IMR-90 (cell line): ENCODE data around the gene MRPL38. TPM values are rescaled to one million over a fixed set of nuclear protein-coding genes. Genes with fewer than 3 reads are reported as not detected.

ENCODE experiments used
- ATAC-seq: fragments of 200-7000 bp; cut with Tn5 transposase; 2 replicates; pipeline ENCODE4 v1.9.1; 2020; ENCODE audit warnings: low read depth, mild to moderate bottlenecking, moderate library complexity
- BruUV-seq: library from RNA; stranded (reverse); fragments of 400-500 nt; replicated peaks from 2 replicates; lab custom pipeline; 2021; lab: Mats Ljungman, UMichigan
- CTCF ChIA-PET: fragments of 300-600 bp; formaldehyde crosslinking; extraction: SDS; loops from one replicate; lab custom pipeline; 2021; ENCODE audit warnings: antibody characterized with exemption; lab: Yijun Ruan, JAX
- POLR2A ChIA-PET: fragments of 300-600 bp; sonication (Branson Sonifier 250); formaldehyde crosslinking; loops from one replicate; lab custom pipeline; 2022; ENCODE audit warnings: antibody characterized with exemption; ENCODE audit not compliant: unreplicated experiment; lab: Charles Lee
- DNase-seq: peaks from one replicate; pipeline ENCODE4 v3.0.0; 2013
- H2AFZ ChIP-seq: replicated peaks from 2 replicates; pipeline ENCODE3; 2013; ENCODE audit warnings: low read length, mild to moderate bottlenecking; ENCODE audit not compliant: poor library complexity
- H2AK5ac ChIP-seq: 2 replicates; pipeline ENCODE4 v1.6.1; 2013; ENCODE audit warnings: low read depth, low read length, inconsistent platforms
- H2AK9ac ChIP-seq: replicated peaks from 2 replicates; pipeline ENCODE3; 2013; ENCODE audit warnings: mild to moderate bottlenecking, low read depth, low read length, moderate library complexity; ENCODE audit not compliant: poor library complexity
- H2BK120ac ChIP-seq: 2 replicates; pipeline ENCODE4 v1.6.1; 2013; ENCODE audit warnings: low read depth, low read length, inconsistent platforms
- H2BK15ac ChIP-seq: 3 replicates; pipeline ENCODE4 v1.6.1; 2013; ENCODE audit warnings: low read depth, low read length, inconsistent platforms
- H2BK20ac ChIP-seq: 2 replicates; pipeline ENCODE4 v1.6.1; 2013; ENCODE audit warnings: low read depth, mild to moderate bottlenecking, inconsistent platforms, low read length, moderate library complexity
- H2BK5ac ChIP-seq: 2 replicates; pipeline ENCODE4 v1.6.1; 2013; ENCODE audit warnings: mild to moderate bottlenecking, low read depth, low read length, inconsistent platforms; ENCODE audit not compliant: poor library complexity, severe bottlenecking
- H3K14ac ChIP-seq: replicated peaks from 2 replicates; pipeline ENCODE4 v1.6.1; 2013; ENCODE audit warnings: low read depth, low read length, inconsistent platforms
- H3K18ac ChIP-seq: 2 replicates; pipeline ENCODE4 v1.6.1; 2013; ENCODE audit warnings: low read depth, low read length, control low read depth
- H3K23ac ChIP-seq: 2 replicates; pipeline ENCODE4 v1.6.1; 2013; ENCODE audit warnings: low read depth, low read length, inconsistent platforms
- H3K27ac ChIP-seq: 2 replicates; pipeline ENCODE4 v1.5.1; 2013; ENCODE audit warnings: mild to moderate bottlenecking, control low read depth, low read length; ENCODE audit not compliant: insufficient read depth
- H3K27me3 ChIP-seq: 2 replicates; pipeline ENCODE4 v1.6.1; 2013; ENCODE audit warnings: low read length; ENCODE audit not compliant: control insufficient read depth, insufficient read depth
- H3K36me3 ChIP-seq: 2 replicates; pipeline ENCODE4 v1.6.1; 2013; ENCODE audit warnings: low read length, mixed read lengths; ENCODE audit not compliant: control insufficient read depth, insufficient read depth
- H3K4ac ChIP-seq: 2 replicates; pipeline ENCODE4 v1.6.1; 2013; ENCODE audit warnings: low read depth, low read length, inconsistent platforms
- H3K4me1 ChIP-seq: 2 replicates; pipeline ENCODE4 v1.6.1; 2013; ENCODE audit warnings: low read length, mixed read lengths; ENCODE audit not compliant: control insufficient read depth, insufficient read depth
- H3K4me2 ChIP-seq: 2 replicates; pipeline ENCODE4 v1.6.1; 2013; ENCODE audit warnings: low read depth, mild to moderate bottlenecking, control low read depth, low read length, moderate library complexity
- H3K4me3 ChIP-seq: 2 replicates; pipeline ENCODE4 v1.5.1; 2013; ENCODE audit warnings: low read depth, mild to moderate bottlenecking, control low read depth, low read length, moderate library complexity; ENCODE audit not compliant: insufficient read depth
- H3K56ac ChIP-seq: 2 replicates; pipeline ENCODE4 v1.6.1; 2013; ENCODE audit warnings: low read length, inconsistent platforms; ENCODE audit not compliant: insufficient read depth; ENCODE audit errors: extremely low read depth
- H3K79me1 ChIP-seq, 2 experiments: 2 replicates each; pipeline ENCODE4 v1.6.1; 2013; ENCODE audit warnings: low read length in 2 of 2, inconsistent platforms in 1 of 2, low read depth in 1 of 2
- H3K9ac ChIP-seq: 2 replicates; pipeline ENCODE4 v1.6.1; 2013; ENCODE audit warnings: low read depth, low read length, control low read depth
- H3K9me1 ChIP-seq: 2 replicates; pipeline ENCODE4 v1.6.1; 2013; ENCODE audit warnings: low read length, inconsistent platforms; ENCODE audit not compliant: insufficient read depth
- H3K9me3 ChIP-seq: 2 replicates; pipeline ENCODE4 v1.6.1; 2013; ENCODE audit warnings: low read length; ENCODE audit not compliant: control insufficient read depth, insufficient read depth
- H4K20me1 ChIP-seq: 2 replicates; pipeline ENCODE4 v1.6.1; 2013; ENCODE audit warnings: low read length, inconsistent platforms; ENCODE audit not compliant: insufficient read depth
- H4K5ac ChIP-seq: 2 replicates; pipeline ENCODE4 v1.6.1; 2013; ENCODE audit warnings: mild to moderate bottlenecking, low read depth, low read length, control low read depth
- H4K8ac ChIP-seq, 2 experiments: 2 replicates each; pipeline ENCODE4 v1.6.1; 2013; ENCODE audit warnings: low read depth in 2 of 2, low read length in 2 of 2, control low read depth in 1 of 2, inconsistent platforms in 1 of 2
- H4K91ac ChIP-seq: 2 replicates; pipeline ENCODE4 v1.6.1; 2013; ENCODE audit warnings: low read depth, low read length, inconsistent platforms; ENCODE audit not compliant: insufficient read depth
- BHLHE40 ChIP-seq: fragments of 150-350 bp; IDR thresholded peaks from 2 replicates; pipeline ENCODE4 v1.6.1; 2016; ENCODE audit warnings: mild to moderate bottlenecking, low read depth, low read length
- CEBPB ChIP-seq: IDR thresholded peaks from 2 replicates; pipeline ENCODE4 v1.6.1; 2012; ENCODE audit warnings: low read depth, low read length, improper control_type of control experiment
- CHD1 ChIP-seq: IDR thresholded peaks from 2 replicates; pipeline ENCODE4 v1.6.1; 2012; ENCODE audit warnings: low read depth, low read length, improper control_type of control experiment
- CTCF ChIP-seq: conservative IDR thresholded peaks from 2 replicates; pipeline ENCODE4 v1.5.1; 2012; ENCODE audit warnings: mild to moderate bottlenecking, low read depth, low read length, improper control_type of control experiment
- ELK1 ChIP-seq: fragments of 150-350 bp; IDR thresholded peaks from 2 replicates; pipeline ENCODE4 v1.6.1; 2016; ENCODE audit warnings: low read depth, mild to moderate bottlenecking, low read length, moderate library complexity, borderline replicate concordance
- FOS ChIP-seq: fragments of 150-350 bp; IDR thresholded peaks from 2 replicates; pipeline ENCODE4 v1.6.1; 2016; ENCODE audit warnings: low read depth, low read length
- MAFK ChIP-seq: IDR thresholded peaks from 2 replicates; pipeline ENCODE4 v1.6.1; 2012; ENCODE audit warnings: low read depth, low read length, improper control_type of control experiment
- MAZ ChIP-seq: IDR thresholded peaks from 2 replicates; pipeline ENCODE4 v1.6.1; 2012; ENCODE audit warnings: low read depth, mild to moderate bottlenecking, low read length, improper control_type of control experiment, moderate library complexity, borderline replicate concordance
- MXI1 ChIP-seq: IDR thresholded peaks from 2 replicates; pipeline ENCODE4 v1.6.1; 2012; ENCODE audit warnings: low read depth, mild to moderate bottlenecking, low read length, moderate library complexity, borderline replicate concordance
- NFE2L2 ChIP-seq: fragments of 150-350 bp; IDR thresholded peaks from 2 replicates; pipeline ENCODE4 v1.6.1; 2016; ENCODE audit warnings: low read depth, mild to moderate bottlenecking, low read length
- POLR2A ChIP-seq: IDR thresholded peaks from 2 replicates; pipeline ENCODE4 v1.6.1; 2012; ENCODE audit warnings: mild to moderate bottlenecking, low read depth, low read length
- RAD21 ChIP-seq: IDR thresholded peaks from 2 replicates; pipeline ENCODE4 v1.6.1; 2012; ENCODE audit warnings: low read length, improper control_type of control experiment
- RCOR1 ChIP-seq: IDR thresholded peaks from 2 replicates; pipeline ENCODE4 v1.6.1; 2012; ENCODE audit warnings: mild to moderate bottlenecking, low read length, improper control_type of control experiment; ENCODE audit not compliant: insufficient replicate concordance
- RFX5 ChIP-seq: IDR thresholded peaks from 2 replicates; pipeline ENCODE4 v1.8.0; 2012; ENCODE audit warnings: low read depth, mild to moderate bottlenecking, low read length, moderate library complexity
- SMC3 ChIP-seq: fragments of 150-350 bp; IDR thresholded peaks from 2 replicates; pipeline ENCODE4 v1.6.1; 2016; ENCODE audit warnings: low read depth, mild to moderate bottlenecking, antibody characterized with exemption, low read length, moderate library complexity
- USF2 ChIP-seq: fragments of 150-350 bp; IDR thresholded peaks from 2 replicates; pipeline ENCODE4 v1.6.1; 2017; ENCODE audit warnings: mild to moderate bottlenecking, antibody characterized with exemption, low read length, low read depth
- WGBS, 2 experiments: methylation state at CpG; one replicate each; pipeline versions ENCODE4 v1.1.5 to v1.1.7; 2013; ENCODE audit warnings: missing lambda C conversion rate in 2 of 2; ENCODE audit not compliant: insufficient read length in 1 of 2; ENCODE audit errors: extremely low coverage in 2 of 2; 5-methylcytosine and 5-hydroxymethylcytosine counted together
- dilution Hi-C: fragments of 300-500 bp; cut with HindIII; formaldehyde crosslinking; loops from one replicate; pipeline ENCODE4 v1.14.3; 2018; ENCODE audit warnings: low sequenced_read_pairs; ENCODE audit not compliant: unreplicated experiment
- in situ Hi-C: fragments of 300-500 bp; cut with MboI; formaldehyde crosslinking; loops from 3 replicates; pipeline ENCODE4 v1.14.3; 2019; ENCODE audit warnings: low sequenced_read_pairs, inconsistent platforms, mixed read lengths
- intact Hi-C: fragments of 100-400 bp; cut with micrococcal nuclease; formaldehyde crosslinking; loops from 2 replicates; pipeline ENCODE4 v1.10.0; 2022
- polyA plus RNA-seq, 3 experiments: library from polyadenylated mRNA; depleted of rRNA; stranded (reverse); fragments of >200 nt; gene quantifications; 2 replicates each; pipeline ENCODE4 v1.2.3, GENCODE V29; 2012; ENCODE audit warnings: low replicate concordance in 1 of 3
- total RNA-seq: library from RNA; depleted of rRNA; stranded (reverse); fragments of >200 nt; gene quantifications from 2 replicates; pipeline ENCODE4 v1.2.3, GENCODE V29; 2012

Gene MRPL38
- total and polyA plus RNA-seq, 2 of the 4 experiments (the other 2 are of a cell fraction): 13.3 to 42.5 TPM

- H3K79me1 ChIP-seq: no peaks in the 10 kb centered on the region
- no peak overlapping the region for H4K8ac ChIP-seq
- dilution Hi-C loops (no loop called here), intact Hi-C loops (no loop called here), in situ Hi-C loops (no loop called here)
- DNase-seq (no peak), ATAC-seq (no peak)
- H2AFZ ChIP-seq: no peak overlapping the region
- no peaks in the 10 kb centered on the region; the same call in 1 of the 2 replicates for H4K20me1 ChIP-seq
- no TSS peak for BruUV-seq
- H2AK9ac ChIP-seq: no peak overlapping the region
- TF ChIP-seq NFE2L2 (no peak), RFX5 (no peak), CTCF (no peak), RAD21 (no peak), MXI1 (no peak), MAZ (no peak), FOS (no peak), ELK1 (no peak), SMC3 (no peak), CHD1 (no peak), RCOR1 (no peak), CEBPB (no peak), MAFK (no peak), USF2 (no peak), POLR2A (no peak), BHLHE40 (no peak)
- no peak overlapping the region for H2BK5ac ChIP-seq
- POLR2A ChIA-PET: no interaction called here
- H3K27ac ChIP-seq: no peak overlapping the region
- no peak overlapping the region for H2AK5ac ChIP-seq
- 95% methylated on average over 4 of the region's 11 CpGs; no CpG with 5 or more reads in 1 of the 2 experiments for WGBS, 2 experiments
- H2BK15ac ChIP-seq: no peak overlapping the region
- peaks cover 5% of the 10 kb centered on the region; the same call in 1 of the 2 replicates for H3K9me1 ChIP-seq
- H3K9me3 ChIP-seq: no peaks in the 10 kb centered on the region
- H3K4me2 ChIP-seq: no peak overlapping the region
- no peaks in the 10 kb centered on the region for H3K4me1 ChIP-seq
- no peaks in the 10 kb centered on the region for H3K27me3 ChIP-seq
- no peak overlapping the region for H3K9ac ChIP-seq
- H4K5ac ChIP-seq: no peak overlapping the region
- no peak overlapping the region for H4K91ac ChIP-seq
- H3K4me3 ChIP-seq: no peak overlapping the region
- H2BK120ac ChIP-seq: no peak overlapping the region
- no peak overlapping the region for H3K23ac ChIP-seq
- H3K18ac ChIP-seq: no peak overlapping the region
- CTCF ChIA-PET: no interaction called here
- no peak overlapping the region for H3K14ac ChIP-seq
- no peak overlapping the region for H3K4ac ChIP-seq
- peaks cover 12% of the 10 kb centered on the region for H3K36me3 ChIP-seq
- no peak overlapping the region for H3K56ac ChIP-seq
- H2BK20ac ChIP-seq: no peak overlapping the region
Observed at GRCh38 chr17:75925103-75925502, 20.4 kb upstream of the MRPL38 start.
